Right renal pelvis (tissue), 4 donors: ENCODE measurements around the gene KRTAP21-1. TPM values are rescaled to one million over a fixed set of nuclear protein-coding genes. Genes with fewer than 3 reads are reported as not detected.
"Not testable (repeated sequence)": the region's sequence is repeated elsewhere in the genome, so short reads cannot be mapped to it uniquely, and the experiment has no call there.

ENCODE experiments used
- DNase-seq, 4 donors: peaks; one replicate each; pipeline ENCODE4 v3.0.0-alpha.2; 2013; ENCODE audit warnings: low read depth in 4 of 4, low spot score in 3 of 4, missing footprints in 1 of 4
- polyA plus RNA-seq, 4 donors: library from polyadenylated mRNA; unstranded; fragments of 120-200 nt; gene quantifications; one replicate each; pipeline ENCODE4 v1.2.1, GENCODE V29; 2013; ENCODE audit not compliant: insufficient read length in 4 of 4

Gene KRTAP21-1
- polyA plus RNA-seq, result not detected

GRCh38 chr21:30755328-30755727, at the start of gene KRTAP21-1:
KRTAP21-1 (minus strand) TSS chr21:30755428; CDS start chr21:30755378, 50 bp downstream.
- DNase-seq, result not testable (repeated sequence)

DNA sequence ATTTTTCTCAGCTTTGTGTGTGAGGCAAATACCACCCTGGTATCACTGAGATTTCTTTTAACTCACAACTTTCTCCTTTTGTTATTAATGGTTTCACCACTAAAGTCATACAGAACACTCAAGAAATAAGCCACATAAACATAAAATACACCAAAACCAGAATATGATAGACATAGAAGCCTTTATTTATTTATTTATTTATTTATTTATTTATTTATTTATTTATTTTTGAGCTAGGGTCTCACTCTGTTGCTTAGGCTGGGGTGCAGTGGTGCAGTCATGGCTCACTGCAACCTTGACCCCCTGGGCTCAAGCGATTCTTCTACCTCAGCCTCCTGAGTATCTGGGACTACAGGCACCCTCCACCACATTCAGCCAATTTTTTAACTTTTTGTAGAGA, 45.4 kb upstream of the KRTAP21-1 start:
- DNase-seq, result no peak

- DNase-seq, result no peak
Observed at GRCh38 chr21:30793581-30794314, 38.5 kb upstream of the KRTAP21-1 start.

- no peak for DNase-seq
Observed at GRCh38 chr21:30779249-30779648, 24.0 kb upstream of the KRTAP21-1 start.

- DNase-seq, result no peak
Observed at GRCh38 chr21:30769724-30770431, 14.7 kb upstream of the KRTAP21-1 start.

DNA sequence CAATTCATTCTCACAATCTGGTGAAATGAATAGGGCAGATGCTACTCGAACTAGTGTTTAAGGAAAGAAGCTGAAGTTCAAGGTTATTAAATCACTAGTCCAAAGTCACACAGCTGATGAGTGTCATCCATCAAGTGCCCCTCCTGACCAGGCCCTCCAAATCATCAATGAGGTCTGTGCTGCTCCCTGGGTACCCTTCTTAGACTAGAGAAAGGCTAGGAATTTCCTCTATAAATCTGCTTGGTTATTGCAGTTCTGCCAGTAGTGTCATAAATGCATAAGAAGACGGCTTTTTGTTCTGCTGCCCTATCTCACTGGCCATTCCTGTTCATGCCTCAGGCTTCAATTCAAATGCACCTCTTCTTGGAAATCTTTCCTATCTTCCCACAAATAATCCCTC, 5.5 kb upstream of the KRTAP21-1 start:
- DNase-seq, result no peak

DNA sequence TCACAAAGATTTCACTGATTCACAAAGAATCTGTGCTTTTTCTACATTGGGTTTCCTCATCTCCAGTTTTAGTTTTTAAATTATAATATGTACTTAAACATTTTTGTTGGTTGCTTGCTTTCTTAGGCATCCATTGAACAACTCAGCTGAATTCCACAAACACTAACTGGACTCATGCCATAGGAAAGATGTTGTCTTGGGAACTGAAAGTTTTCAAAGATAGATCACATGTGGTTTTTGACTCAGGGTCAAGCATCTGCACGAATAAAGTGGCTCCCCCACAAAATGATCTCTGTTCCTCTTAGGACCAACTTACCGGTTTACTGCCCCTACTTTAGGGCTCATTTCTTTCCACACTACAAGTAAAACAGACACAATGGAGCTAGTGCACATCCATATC, 3.1 kb upstream of the KRTAP21-1 start:
- DNase-seq, result no peak

GRCh38 chr21:30747159-30747558, 8.1 kb downstream of the KRTAP21-1 start, which contains the start of gene KRTAP21-2:
KRTAP21-2 (minus strand) TSS chr21:30747259; CDS start chr21:30747202, 57 bp downstream.
- no peak for DNase-seq

DNA sequence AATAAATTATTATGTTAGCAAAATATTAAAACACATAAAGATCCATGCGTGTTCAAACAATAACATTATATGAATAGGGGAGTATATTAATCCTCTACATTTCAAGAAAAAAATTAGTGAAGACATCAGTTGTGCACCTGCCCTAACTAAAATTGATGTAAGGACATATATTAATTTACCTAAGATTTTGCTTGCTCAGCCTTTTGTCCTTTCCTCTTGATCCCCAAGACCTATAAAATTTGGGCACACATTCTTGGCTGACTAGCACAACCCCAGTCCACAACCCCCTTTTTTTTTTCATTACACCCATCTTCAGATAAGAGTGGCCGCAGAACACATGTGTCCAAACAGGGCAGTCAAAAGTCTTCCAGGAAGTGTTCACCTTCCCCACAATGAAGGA, 14.8 kb downstream of the KRTAP21-1 start:
- no peak for DNase-seq

DNA sequence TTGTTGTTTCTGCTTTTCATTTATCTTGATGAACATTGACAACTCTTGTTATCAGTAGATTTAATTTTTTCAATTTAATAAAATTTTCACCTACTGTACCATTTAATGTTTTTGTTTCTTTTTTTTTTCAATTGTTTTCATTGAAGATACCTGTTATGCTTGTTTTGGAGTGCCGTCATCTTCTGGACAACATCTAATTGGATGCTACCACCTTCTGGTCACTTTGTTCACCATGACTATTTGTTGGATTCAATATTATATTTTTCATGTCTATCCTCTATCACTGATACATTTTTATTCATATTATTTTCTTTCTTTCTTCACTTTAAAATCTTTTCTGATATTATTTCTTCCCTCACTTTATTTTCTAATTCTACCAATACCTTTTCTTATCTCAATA, 22.2 kb downstream of the KRTAP21-1 start:
- DNase-seq, result no peak

GRCh38 chr21:30726726-30727125, 28.5 kb downstream of the KRTAP21-1 start:
- DNase-seq, result no peak

DNA sequence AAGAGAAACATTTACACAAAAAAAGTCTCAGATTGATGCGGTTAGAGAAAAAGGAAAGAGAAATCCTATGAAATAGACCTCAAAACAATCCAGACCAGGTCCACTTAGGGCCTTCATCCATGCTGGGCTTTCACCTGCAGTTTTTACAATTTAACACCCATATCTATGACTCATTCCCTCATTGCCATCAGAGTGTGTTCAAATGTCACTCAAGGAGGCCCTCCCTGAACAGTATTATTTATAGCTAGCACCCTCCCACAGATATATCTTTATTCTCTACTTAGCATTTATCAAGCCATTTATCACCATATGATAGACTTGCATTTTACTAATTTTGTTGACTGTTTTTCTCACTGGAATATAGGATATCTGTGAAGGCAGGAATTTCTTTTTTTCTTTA, 35.8 kb downstream of the KRTAP21-1 start:
- no peak for DNase-seq

GRCh38 chr21:30718239-30718909, 36.9 kb downstream of the KRTAP21-1 start, which contains the start of gene KRTAP21-3:
KRTAP21-3 (minus strand) TSS chr21:30718777; CDS start chr21:30718759, 18 bp downstream.
- no peak for DNase-seq

DNA sequence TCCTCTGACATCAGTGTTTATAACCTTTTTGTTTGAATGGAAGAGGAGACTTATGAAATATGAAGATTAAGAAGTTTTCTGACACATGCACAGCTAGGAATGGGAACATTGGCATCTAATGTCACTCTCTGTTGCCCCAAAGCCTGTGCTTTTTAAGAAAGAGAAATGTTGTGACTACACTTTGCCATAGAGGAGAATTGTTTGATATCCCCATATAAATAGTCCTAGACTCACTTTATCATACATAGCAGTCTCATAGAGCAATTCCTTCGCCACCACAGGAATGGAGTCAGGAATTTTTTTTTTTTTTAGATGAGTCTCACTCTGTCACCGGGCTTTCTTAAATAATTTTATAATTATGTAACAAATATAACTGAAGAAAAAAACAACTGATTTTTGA, 38.1 kb downstream of the KRTAP21-1 start:
- no peak for DNase-seq

DNA sequence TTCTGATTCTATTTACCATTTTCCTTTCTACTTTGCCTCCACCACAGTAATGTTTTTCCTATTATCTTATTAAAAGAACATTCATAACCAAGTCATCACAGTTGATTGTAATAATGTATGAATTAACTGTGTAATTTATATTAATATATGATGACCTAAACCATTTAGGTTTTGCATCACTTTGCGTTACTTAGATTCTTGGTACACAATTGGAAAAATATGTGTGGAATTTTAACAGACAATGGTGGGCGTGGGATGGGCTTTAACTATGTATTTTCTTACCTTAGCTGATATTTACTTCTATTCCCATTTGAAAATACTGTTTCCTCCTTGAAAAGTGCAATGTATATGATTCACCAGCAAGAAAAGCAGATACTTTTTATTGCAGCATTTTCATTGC, 40.3 kb downstream of the KRTAP21-1 start:
- DNase-seq, result no peak

DNA sequence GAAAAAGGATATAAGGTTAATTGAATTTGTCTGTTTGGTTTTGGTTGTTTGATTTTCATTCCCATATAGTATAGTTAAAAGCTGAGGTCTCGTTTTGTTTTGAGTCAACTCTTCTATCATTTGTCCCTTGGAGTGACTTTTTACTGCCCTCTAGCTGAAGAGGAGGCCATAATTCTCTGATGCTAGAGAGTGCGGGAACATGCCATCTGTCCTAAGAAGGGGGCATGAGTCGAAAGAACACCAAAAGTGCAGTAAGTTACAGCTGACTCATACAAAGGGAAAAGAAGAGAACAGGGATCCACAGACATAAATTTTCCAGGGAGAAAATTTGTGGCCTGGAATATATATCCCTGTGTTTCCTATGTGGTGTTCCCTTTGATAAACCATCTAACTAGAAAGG, 40.8 kb downstream of the KRTAP21-1 start:
- no peak for DNase-seq

- DNase-seq, result no peak
Observed at GRCh38 chr21:30713766-30714165, 41.5 kb downstream of the KRTAP21-1 start.

DNA sequence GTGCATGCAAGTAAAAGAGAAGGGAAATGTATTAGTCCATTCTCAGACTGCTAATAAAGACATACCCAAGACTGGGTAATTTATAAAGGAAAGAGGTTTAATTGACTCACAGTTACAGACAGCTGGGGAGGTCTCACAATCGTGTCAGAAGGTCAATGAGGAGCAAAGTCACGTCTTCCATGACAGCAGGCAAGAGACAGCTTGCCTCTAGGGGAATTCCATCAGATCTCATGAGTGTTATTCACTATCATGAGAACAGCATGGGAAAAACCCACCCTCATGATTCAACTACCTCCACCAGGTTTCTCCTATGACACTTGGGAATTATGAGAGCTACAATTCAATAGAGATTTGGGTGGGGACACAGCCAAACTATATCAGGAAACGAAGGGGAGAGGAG, 44.7 kb downstream of the KRTAP21-1 start:
- DNase-seq, result no peak

GRCh38 chr21:30707409-30707808, 47.8 kb downstream of the KRTAP21-1 start:
- DNase-seq, result no peak
